Right renal pelvis (tissue), 4 donors: Measurements from ENCODE around the gene ADD3. TPM values are rescaled to one million over a fixed set of nuclear protein-coding genes. Genes with fewer than 3 reads are reported as not detected.
"Not testable (repeated sequence)": the region's sequence is repeated elsewhere in the genome, so short reads cannot be mapped to it uniquely, and the experiment has no call there.

Experiments used
- DNase-seq, 4 donors: peaks; one replicate each; pipeline ENCODE4 v3.0.0-alpha.2; 2013; ENCODE audit warnings: low read depth in 4 of 4, low spot score in 3 of 4, missing footprints in 1 of 4
- polyA plus RNA-seq, 4 donors: library from polyadenylated mRNA; unstranded; fragments of 120-200 nt; gene quantifications; one replicate each; pipeline ENCODE4 v1.2.1, GENCODE V29; 2013; ENCODE audit not compliant: insufficient read length in 4 of 4

ADD3 gene
- polyA plus RNA-seq, 4 donors: 227 to 291 (median 272) TPM

- no peak for DNase-seq
Observed at GRCh38 chr10:110032801-110033700, 25.3 kb downstream of the ADD3 start.

- DNase-seq: no peak
Observed at GRCh38 chr10:110033701-110034235, 26.0 kb downstream of the ADD3 start.

GRCh38 chr10:110034596-110034995 is 26.8 kb downstream of the ADD3 start:
- no peak for DNase-seq

- DNase-seq: no peak
Observed at GRCh38 chr10:110035070-110035921, 27.5 kb downstream of the ADD3 start.

GRCh38 chr10:110036640-110037039 is 28.9 kb downstream of the ADD3 start:
- DNase-seq: no peak

GRCh38 chr10:110039254-110039653 is 31.5 kb downstream of the ADD3 start:
- no peak for DNase-seq

- DNase-seq: no peak
Observed at GRCh38 chr10:110040108-110040507, 32.3 kb downstream of the ADD3 start.

GRCh38 chr10:110040767-110041478 is 33.1 kb downstream of the ADD3 start:
- DNase-seq: no peak

- no peak for DNase-seq
Observed at GRCh38 chr10:110041479-110041829, 33.7 kb downstream of the ADD3 start.

GRCh38 chr10:110042181-110042580 is 34.4 kb downstream of the ADD3 start:
- no peak for DNase-seq

- no peak for DNase-seq
Observed at GRCh38 chr10:110042891-110043290, 35.1 kb downstream of the ADD3 start.

- DNase-seq: no peak
Observed at GRCh38 chr10:110044681-110045080, 36.9 kb downstream of the ADD3 start.

- DNase-seq: no peak
Observed at GRCh38 chr10:110045772-110046171, 38.0 kb downstream of the ADD3 start.

GRCh38 chr10:110048145-110048544 is 40.4 kb downstream of the ADD3 start:
- not testable (repeated sequence) for DNase-seq

GRCh38 chr10:110048781-110049180 is 41.0 kb downstream of the ADD3 start:
- DNase-seq: no peak

GRCh38 chr10:110049889-110050591 is 42.3 kb downstream of the ADD3 start:
- not testable (repeated sequence) for DNase-seq

- DNase-seq: no peak
Observed at GRCh38 chr10:110051487-110051886, 43.7 kb downstream of the ADD3 start.

- DNase-seq: no peak
Observed at GRCh38 chr10:110052916-110053315, 45.1 kb downstream of the ADD3 start.

- DNase-seq: no peak
Observed at GRCh38 chr10:110056822-110057221, 49.0 kb downstream of the ADD3 start.

- DNase-seq: no peak
Observed at GRCh38 chr10:110057456-110057855, 49.7 kb downstream of the ADD3 start.
